B cell (primary cell): ENCODE measurements around the gene GSG1L. TPM values are rescaled to one million over a fixed set of nuclear protein-coding genes. Genes with fewer than 3 reads are reported as not detected.

ENCODE experiments used
- ATAC-seq: fragments of 200-7000 bp; cut with Tn5 transposase; one replicate; pipeline ENCODE4 v1.10.0; 2021; ENCODE audit warnings: low read depth, mild to moderate bottlenecking, moderate number of reproducible peaks, moderate library complexity
- CTCF ChIA-PET: fragments of 350-600 bp; sonication (Branson Sonifier 250); formaldehyde crosslinking; loops from one replicate; lab custom pipeline; 2021; ENCODE audit warnings: antibody characterized with exemption, inconsistent platforms; lab: Charles Lee
- POLR2A ChIA-PET: fragments of 350-600 bp; sonication (Branson Sonifier 250); formaldehyde crosslinking; loops from one replicate; lab custom pipeline; 2021; ENCODE audit warnings: antibody characterized with exemption; lab: Charles Lee
- DNase-seq: peaks from one replicate; pipeline ENCODE4 v3.0.0; 2013
- H2AFZ ChIP-seq: 2 replicates; pipeline ENCODE4 v1.6.1; 2012; ENCODE audit warnings: mild to moderate bottlenecking, low read depth, low read length; ENCODE audit not compliant: insufficient read depth, poor library complexity, severe bottlenecking
- H3K27ac ChIP-seq, 2 donors: 1 replicate in 1 of 2; 2 replicates in 1 of 2; pipeline ENCODE4 v1.5.1; 2012 to 2013; ENCODE audit warnings: low read length in 2 of 2, mild to moderate bottlenecking in 2 of 2, moderate library complexity in 1 of 2
- H3K27me3 ChIP-seq, 4 experiments: fragments of 200-600 bp in 1 of 4; sonication (generic) in 1 of 4; replicated peaks in 1 of 4; 1 replicate in 2 of 4; 2 replicates in 2 of 4; pipeline versions ENCODE4 v1.6.1 to v1.7.0; 2013 to 2016; ENCODE audit warnings: low read length in 3 of 4, mild to moderate bottlenecking in 2 of 4, mixed read lengths in 1 of 4, moderate library complexity in 1 of 4; ENCODE audit not compliant: insufficient read depth in 4 of 4, control insufficient read depth in 3 of 4; ENCODE audit errors: control extremely low read depth in 1 of 4
- H3K36me3 ChIP-seq, 2 experiments: replicated peaks in 1 of 2; 1 replicate in 1 of 2; 2 replicates in 1 of 2; pipeline versions ENCODE4 v1.6.1 to v1.7.1; 2013; ENCODE audit warnings: low read length in 1 of 2; ENCODE audit not compliant: insufficient read depth in 2 of 2, control insufficient read depth in 1 of 2; ENCODE audit errors: control extremely low read depth in 1 of 2, extremely low read depth in 1 of 2
- H3K4me1 ChIP-seq, 2 donors: fragments of 200-600 bp in 1 of 2; sonication (generic) in 1 of 2; 1 replicate in 1 of 2; 2 replicates in 1 of 2; pipeline versions ENCODE4 v1.5.1 to v1.6.1; 2013 to 2017; ENCODE audit warnings: low read length in 2 of 2; ENCODE audit not compliant: control insufficient read depth in 2 of 2, insufficient read depth in 2 of 2
- H3K4me2 ChIP-seq: replicated peaks from 2 replicates; pipeline ENCODE3; 2012; ENCODE audit warnings: mild to moderate bottlenecking, low read depth, low read length; ENCODE audit not compliant: poor library complexity, severe bottlenecking
- H3K4me3 ChIP-seq, 5 experiments: fragments of 200-600 bp in 1 of 5; sonication (generic) in 1 of 5; 1 replicate in 3 of 5; 2 replicates in 2 of 5; pipeline versions ENCODE4 v1.5.1 to v1.7.0; 2011 to 2016; ENCODE audit warnings: low read length in 4 of 5, mild to moderate bottlenecking in 4 of 5, low read depth in 2 of 5, control low read depth in 1 of 5, moderate library complexity in 1 of 5; ENCODE audit not compliant: insufficient read depth in 1 of 5; ENCODE audit errors: control extremely low read depth in 1 of 5, extremely low read depth in 1 of 5
- H3K79me2 ChIP-seq: fragments of 200-600 bp; sonication (generic); one replicate; pipeline ENCODE4 v1.6.0; 2016; ENCODE audit warnings: low read length; ENCODE audit not compliant: control insufficient read depth, insufficient read depth
- H3K9ac ChIP-seq: fragments of 200-600 bp; sonication (generic); 2 replicates; pipeline ENCODE4 v1.6.1; 2017; ENCODE audit warnings: mild to moderate bottlenecking, low read length, moderate library complexity
- H3K9me3 ChIP-seq, 3 donors: one replicate each; pipeline versions ENCODE4 v1.6.1 to v1.7.1; 2013; ENCODE audit warnings: low read length in 2 of 3; ENCODE audit not compliant: control insufficient read depth in 2 of 3, insufficient read depth in 1 of 3; ENCODE audit errors: control extremely low read depth in 1 of 3
- H4K20me1 ChIP-seq: 2 replicates; pipeline ENCODE4 v1.6.0; 2012; ENCODE audit warnings: mild to moderate bottlenecking, low read length; ENCODE audit not compliant: insufficient read depth, control insufficient read depth, poor library complexity, severe bottlenecking
- H3K27ac Mint-ChIP-seq: one replicate; pipeline ENCODE4 v1.8.0; 2021; ENCODE audit warnings: mixed read lengths
- H3K27me3 Mint-ChIP-seq: one replicate; pipeline ENCODE4 v1.8.0; 2021; ENCODE audit warnings: mixed read lengths
- H3K4me1 Mint-ChIP-seq: one replicate; pipeline ENCODE4 v1.8.0; 2021; ENCODE audit warnings: mixed read lengths
- H3K4me3 Mint-ChIP-seq: one replicate; pipeline ENCODE4 v1.8.0; 2021; ENCODE audit warnings: mixed read lengths
- H3K9me3 Mint-ChIP-seq: one replicate; pipeline ENCODE4 v1.8.0; 2022; ENCODE audit warnings: mixed read lengths; ENCODE audit not compliant: insufficient read depth
- EZH2 ChIP-seq: IDR thresholded peaks from 2 replicates; pipeline ENCODE4 v1.6.1; 2012; ENCODE audit warnings: borderline replicate concordance, low read depth, mild to moderate bottlenecking, moderate library complexity, low read length; ENCODE audit not compliant: insufficient read depth, poor library complexity, severe bottlenecking
- WGBS: methylation state at CpG from one replicate; pipeline ENCODE4 v1.1.5; 2013; ENCODE audit warnings: missing lambda C conversion rate; ENCODE audit not compliant: insufficient coverage; 5-methylcytosine and 5-hydroxymethylcytosine counted together
- intact Hi-C: fragments of 100-400 bp; cut with micrococcal nuclease; formaldehyde crosslinking; loops from one replicate; pipeline ENCODE4 v1.10.0; 2022
- polyA plus RNA-seq: library from polyadenylated mRNA; depleted of rRNA; stranded (reverse); fragments of >200 nt; gene quantifications from 2 replicates; pipeline ENCODE4 v1.2.3, GENCODE V29; 2012
- total RNA-seq, 2 donors: library from RNA; stranded (reverse); fragments of 120-200 nt in 1 of 2; gene quantifications; 1 replicate in 1 of 2; 2 replicates in 1 of 2; pipeline versions ENCODE4 v1.2.3 to v1.2.4, GENCODE V29; 2013 to 2022
- TF ChIP-seq, protein P1 (sequence below): fragments of 200-600 bp; IDR thresholded peaks from one replicate; pipeline ENCODE4 v1.8.0; 2022; ENCODE audit warnings: antibody characterized with exemption, mild to moderate bottlenecking

GSG1L gene
- total and polyA plus RNA-seq, 2 donors (not counting 1 experiment from before 2014, with no cell fraction given): 0.01 TPM; not detected in 1

DNA sequence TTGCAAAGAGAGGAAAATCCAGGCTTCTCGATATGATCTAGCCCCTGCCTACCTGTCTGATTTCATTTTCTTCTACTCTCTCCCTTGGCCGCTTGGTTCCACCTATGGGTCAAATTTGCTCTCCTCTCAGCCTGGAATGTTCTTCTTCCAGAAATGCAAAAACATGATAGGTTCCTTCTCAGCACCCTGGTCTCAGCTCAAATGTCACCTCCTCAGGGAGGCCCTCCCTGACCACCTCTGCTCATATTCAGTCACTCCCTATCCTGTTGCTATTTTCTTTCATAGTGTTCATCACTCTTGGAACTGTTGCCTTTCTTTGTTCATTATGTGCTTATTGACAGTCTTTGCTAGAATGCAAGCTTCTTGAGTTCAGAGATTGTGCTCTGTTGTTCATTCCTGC lies 305.0 kb downstream of the GSG1L start:
- Histone ChIP-seq H3K27ac (no peak overlapping the region), H3K4me3 (no peak overlapping the region), H2AFZ (no peak overlapping the region), H3K4me1 (peaks cover 0 to 6% of the 10 kb centered on the region in 2 donors), H3K79me2 (no peaks in the 10 kb centered on the region), H3K27me3 (no peaks in the 10 kb centered on the region), H3K9ac (no peak overlapping the region), H4K20me1 (no peaks in the 10 kb centered on the region), H3K9me3 (no peaks in the 10 kb centered on the region), H3K4me2 (no peak overlapping the region), H3K36me3 (peaks cover 0 to 15% of the 10 kb centered on the region in 2 experiments)
- intact Hi-C loops: no loop called here
- H3K4me3 Mint-ChIP-seq: no peak overlapping the region
- ChIA-PET CTCF (no interaction called here), POLR2A (no interaction called here)
- ATAC-seq (no peak), DNase-seq (no peak)
- no peaks in the 10 kb centered on the region for H3K9me3 Mint-ChIP-seq
- 100% methylated on average over 2 of the region's 2 CpGs for WGBS
- TF ChIP-seq EZH2: no peak
- TF ChIP-seq, protein P1, sequence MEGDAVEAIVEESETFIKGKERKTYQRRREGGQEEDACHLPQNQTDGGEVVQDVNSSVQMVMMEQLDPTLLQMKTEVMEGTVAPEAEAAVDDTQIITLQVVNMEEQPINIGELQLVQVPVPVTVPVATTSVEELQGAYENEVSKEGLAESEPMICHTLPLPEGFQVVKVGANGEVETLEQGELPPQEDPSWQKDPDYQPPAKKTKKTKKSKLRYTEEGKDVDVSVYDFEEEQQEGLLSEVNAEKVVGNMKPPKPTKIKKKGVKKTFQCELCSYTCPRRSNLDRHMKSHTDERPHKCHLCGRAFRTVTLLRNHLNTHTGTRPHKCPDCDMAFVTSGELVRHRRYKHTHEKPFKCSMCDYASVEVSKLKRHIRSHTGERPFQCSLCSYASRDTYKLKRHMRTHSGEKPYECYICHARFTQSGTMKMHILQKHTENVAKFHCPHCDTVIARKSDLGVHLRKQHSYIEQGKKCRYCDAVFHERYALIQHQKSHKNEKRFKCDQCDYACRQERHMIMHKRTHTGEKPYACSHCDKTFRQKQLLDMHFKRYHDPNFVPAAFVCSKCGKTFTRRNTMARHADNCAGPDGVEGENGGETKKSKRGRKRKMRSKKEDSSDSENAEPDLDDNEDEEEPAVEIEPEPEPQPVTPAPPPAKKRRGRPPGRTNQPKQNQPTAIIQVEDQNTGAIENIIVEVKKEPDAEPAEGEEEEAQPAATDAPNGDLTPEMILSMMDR: no peak
- no peak overlapping the region for H3K27ac Mint-ChIP-seq
- H3K27me3 Mint-ChIP-seq: no peaks in the 10 kb centered on the region
- peaks cover 6% of the 10 kb centered on the region for H3K4me1 Mint-ChIP-seq

DNA sequence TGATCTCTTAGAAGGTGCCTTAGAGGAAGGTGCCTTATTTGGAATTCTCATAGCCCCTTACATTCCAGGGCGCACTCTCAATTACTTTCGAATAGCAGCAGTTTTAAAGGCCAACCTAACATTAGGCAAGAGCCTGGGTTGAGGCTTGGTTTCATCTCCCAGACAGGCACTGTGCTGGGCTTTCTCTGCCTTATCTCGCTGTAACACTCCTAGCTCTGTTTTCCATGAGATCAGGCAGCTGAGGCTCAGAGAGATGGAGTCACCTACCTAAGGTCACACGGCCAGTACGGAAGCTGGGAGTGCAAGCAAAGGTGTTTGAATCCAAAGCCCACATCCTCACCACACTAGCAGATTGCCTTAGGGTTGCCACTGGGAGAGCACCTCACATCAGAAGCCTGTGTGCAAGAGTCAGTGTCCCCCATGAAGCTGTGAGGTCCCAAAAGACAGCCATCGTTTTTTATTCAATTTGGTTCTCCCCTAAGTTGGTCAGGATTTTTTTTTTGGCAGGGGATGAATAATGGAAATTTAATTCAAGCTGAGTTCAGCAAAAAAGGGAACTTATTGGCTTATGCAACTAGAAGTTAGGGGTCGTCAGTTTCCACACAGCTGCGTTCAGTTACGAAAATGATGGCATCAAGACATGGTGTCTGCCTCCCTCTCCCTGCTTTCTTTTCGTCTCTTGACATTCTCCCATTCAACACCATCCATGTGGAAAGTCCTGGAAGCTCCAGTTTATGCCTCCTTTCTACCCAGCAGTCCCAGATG lies 307.1 kb downstream of the GSG1L start:
- Histone ChIP-seq H3K79me2 (no peaks in the 10 kb centered on the region), H4K20me1 (no peaks in the 10 kb centered on the region), H3K27ac (no peak overlapping the region), H2AFZ (no peak overlapping the region), H3K4me2 (no peak overlapping the region), H3K4me3 (no peak overlapping the region), H3K9me3 (no peaks in the 10 kb centered on the region), H3K36me3 (peaks cover 0 to 5% of the 10 kb centered on the region in 2 experiments), H3K4me1 (peaks cover 0 to 6% of the 10 kb centered on the region in 2 donors), H3K9ac (no peak overlapping the region), H3K27me3 (no peaks in the 10 kb centered on the region)
- TF ChIP-seq, protein P1: no peak
- no peak for TF ChIP-seq EZH2
- Mint-ChIP-seq H3K4me3 (no peak overlapping the region), H3K27me3 (no peaks in the 10 kb centered on the region), H3K27ac (no peak overlapping the region), H3K4me1 (peaks cover 6% of the 10 kb centered on the region), H3K9me3 (no peaks in the 10 kb centered on the region)
- intact Hi-C loops: no loop called here
- DNase-seq (no peak), ATAC-seq (no peak)
- ChIA-PET CTCF (no interaction called here), POLR2A (no interaction called here)
- WGBS: 79% methylated on average over 10 of the region's 10 CpGs
